ENCODE results near the gene JAKMIP3. TPM values are rescaled to one million over a fixed set of nuclear protein-coding genes. Genes with fewer than 3 reads are reported as not detected.

Gene JAKMIP3
- total and polyA plus RNA-seq, 9 of the 15 experiments (the other 6 are each of a cell fraction or from before 2014, with no cell fraction given): 0.04 TPM; not detected in 8

DNA sequence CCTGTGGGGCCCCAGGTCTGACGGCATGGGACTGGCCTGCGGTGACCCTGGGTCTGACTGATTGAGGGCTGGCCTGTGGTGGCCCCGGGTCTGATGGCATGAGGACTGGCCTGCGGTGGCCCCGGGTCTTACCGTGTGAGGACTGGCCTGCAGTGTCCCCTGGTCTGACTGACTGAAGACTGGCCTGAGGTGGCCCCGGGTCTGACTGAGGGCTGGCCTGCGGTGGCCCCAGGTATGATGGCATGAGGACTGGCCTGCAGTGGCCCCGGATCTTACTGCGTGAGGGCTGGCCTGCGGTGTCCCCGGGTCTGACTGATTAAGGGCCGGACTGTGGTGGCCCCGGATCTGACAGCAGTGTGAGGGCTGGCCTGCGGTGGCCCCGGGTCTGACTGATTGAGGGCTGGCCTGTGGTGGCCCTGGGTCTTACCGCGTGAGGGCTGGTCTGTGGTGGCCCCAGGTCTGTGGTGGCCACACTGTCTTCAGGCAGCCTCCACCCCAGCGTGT is 10.9 kb downstream of the JAKMIP3 start:
- CTCF ChIA-PET (ENCODE audit: low intra/inter-chr PET ratio): no interaction called here
- Histone ChIP-seq H3K27ac (ENCODE audit: extremely low read depth, low read depth, low read length) (no peak overlapping the region), H3K4me3 (no peak overlapping the region), H4K20me1 (replicated peaks; ENCODE audit: control insufficient read depth, insufficient read depth, low read length) (no peaks in the 10 kb centered on the region), H3K9me3 (replicated peaks; ENCODE audit: control insufficient read depth, insufficient read depth, low read depth, low read length) (no peaks in the 10 kb centered on the region), H3K4me1 (replicated peaks in 1 of 2; ENCODE audit: control insufficient read depth in 2 of 2, insufficient read depth in 2 of 2, low read length in 2 of 2) (peaks cover 0 to 11% of the 10 kb centered on the region in 2 experiments; a peak in 2 of 5 replicates), H3K9me1 (ENCODE audit: control insufficient read depth, insufficient read depth, low read length) (no peaks in the 10 kb centered on the region), H3K9ac (ENCODE audit: insufficient read depth in 1 of 2, low read depth in 2 of 2, low read length in 2 of 2) (no peak overlapping the region), H3K36me3 (ENCODE audit: control insufficient read depth, insufficient read depth, low read length) (no peaks in the 10 kb centered on the region), H2AFZ (ENCODE audit: low read depth, low read length) (no peak overlapping the region; the same call in 1 of the 2 replicates), H3K79me2 (ENCODE audit: control insufficient read depth, insufficient read depth, low read length) (no peaks in the 10 kb centered on the region), H3K4me2 (ENCODE audit: insufficient read depth, low read length) (no peak overlapping the region), H3K27me3 (ENCODE audit: control insufficient read depth in 2 of 2, insufficient read depth in 2 of 2, low read length in 2 of 2) (peaks cover 4 to 19% of the 10 kb centered on the region in 2 experiments; a peak in 3 of 5 replicates)
- no peak; the same call in 2 of the 3 replicates for ATAC-seq
- intact Hi-C loops (cut with micrococcal nuclease) (no loop called here), in situ Hi-C loops (cut with MboI) (no loop called here)
- TF ChIP-seq ZNF766 (CRISPR knock-in tag; conservative IDR thresholded peaks at IDR 0.05) (no peak), ZBTB11 (CRISPR knock-in tag; IDR thresholded peaks at IDR 0.05) (peak in 1 of 3 experiments; percentile 13; a peak in 1 of 6 replicates), ZNF175 (CRISPR knock-in tag; IDR thresholded peaks at IDR 0.05; ENCODE audit: low read depth) (peak; percentile 75; the same call in 1 of the 2 replicates), ZNF639 (CRISPR knock-in tag; conservative IDR thresholded peaks at IDR 0.05 in 1 of 2, IDR thresholded peaks at IDR 0.05 in 1 of 2) (peak in 1 of 2 experiments; percentile 13; a peak in 1 of 4 replicates), GABPA (tag; conservative IDR thresholded peaks at IDR 0.05; ENCODE audit: low read depth) (peak; percentile 14; the same call in 1 of the 2 replicates), L3MBTL2 (IDR thresholded peaks at IDR 0.05) (0 out of 2 replicates have a peak, but pooled peaks have one; percentile 2), HDAC8 (tag; IDR thresholded peaks at IDR 0.05) (no peak)
- DNase-seq (ENCODE audit: extremely low read depth in 1 of 4, low spot score in 3 of 4): no peak
- WGBS (ENCODE audit: insufficient coverage, low coverage, missing lambda C conversion rate): 28% methylated on average over 18 of the region's 19 CpGs
- POLR2A ChIA-PET: no interaction called here
- FAIRE-seq: no peak
- no TSS peak for BruUV-seq (replicated peaks)

Data from K562 (cell line).